Large intestine (tissue), 3 donors: Measurements from ENCODE around the gene PON3. TPM values are rescaled to one million over a fixed set of nuclear protein-coding genes. Genes with fewer than 3 reads are reported as not detected.
"Not testable (repeated sequence)": the region's sequence is repeated elsewhere in the genome, so short reads cannot be mapped to it uniquely, and the experiment has no call there.

Experiments
- DNase-seq, 2 donors: peaks; one replicate each; pipeline versions ENCODE4 v3.0.0 to v3.0.0-alpha.2; 2013
- H3K27ac ChIP-seq: one replicate; pipeline ENCODE4 v1.5.1; 2013; ENCODE audit warnings: low read length
- H3K27me3 ChIP-seq: 2 replicates; pipeline ENCODE4 v1.6.1; 2013; ENCODE audit warnings: low read length; ENCODE audit not compliant: control insufficient read depth, insufficient read depth
- H3K36me3 ChIP-seq: 2 replicates; pipeline ENCODE4 v1.6.1; 2013; ENCODE audit warnings: low read length; ENCODE audit not compliant: control insufficient read depth, insufficient read depth
- H3K4me1 ChIP-seq: one replicate; pipeline ENCODE4 v1.6.1; 2013; ENCODE audit warnings: low read length; ENCODE audit not compliant: control insufficient read depth, insufficient read depth
- H3K4me3 ChIP-seq: one replicate; pipeline ENCODE4 v1.5.1; 2013; ENCODE audit warnings: low read length
- H3K9me3 ChIP-seq: one replicate; pipeline ENCODE4 v1.6.1; 2013; ENCODE audit warnings: mild to moderate bottlenecking, low read depth, low read length, moderate library complexity; ENCODE audit not compliant: control insufficient read depth
- WGBS: methylation state at CpG from one replicate; pipeline ENCODE4 v1.1.5; 2013; ENCODE audit warnings: low lambda C conversion rate; ENCODE audit not compliant: insufficient coverage; 5-methylcytosine and 5-hydroxymethylcytosine counted together
- polyA plus RNA-seq: library from polyadenylated mRNA; unstranded; fragments of 120-200 nt; gene quantifications from one replicate; pipeline ENCODE4 v1.2.1, GENCODE V29; 2013

Gene PON3
- polyA plus RNA-seq, 1 donor: 10.6 TPM

GRCh38 chr7:95391761-95392160, 4.4 kb downstream of the PON3 start:
- no peaks in the 10 kb centered on the region for H3K36me3 ChIP-seq
- no peaks in the 10 kb centered on the region for H3K9me3 ChIP-seq
- no peak overlapping the region for H3K27ac ChIP-seq
- 67% methylated on average over 1 of the region's 2 CpGs for WGBS
- H3K27me3 ChIP-seq: no peaks in the 10 kb centered on the region
- no peak for DNase-seq
- no peaks in the 10 kb centered on the region for H3K4me1 ChIP-seq
- no peak overlapping the region for H3K4me3 ChIP-seq

GRCh38 chr7:95389516-95389915, 6.7 kb downstream of the PON3 start:
- Histone ChIP-seq H3K27me3 (no peaks in the 10 kb centered on the region), H3K36me3 (no peaks in the 10 kb centered on the region), H3K27ac (no peak overlapping the region), H3K9me3 (no peaks in the 10 kb centered on the region), H3K4me1 (no peaks in the 10 kb centered on the region), H3K4me3 (no peak overlapping the region)
- no peak for DNase-seq
- 100% methylated on average over 3 of the region's 7 CpGs for WGBS

DNA sequence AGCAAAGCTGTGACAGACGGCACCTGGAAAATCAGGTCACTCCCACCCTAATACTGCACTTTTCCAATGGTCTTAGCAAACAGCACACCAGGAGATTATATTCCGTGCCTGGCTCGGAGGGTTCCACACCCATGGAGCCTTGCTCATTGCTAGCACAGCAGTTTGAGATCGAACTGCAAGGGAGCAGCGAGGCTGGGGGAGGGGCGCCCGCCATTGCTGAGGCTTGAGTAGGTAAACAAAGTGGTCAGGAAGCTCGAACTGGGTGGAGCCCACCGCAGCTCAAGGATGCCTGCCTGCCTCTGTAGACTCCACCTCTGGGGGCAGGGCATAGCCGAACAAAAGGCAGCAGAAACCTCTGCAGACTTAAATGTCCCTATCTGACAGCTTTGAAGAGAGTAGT, 16.7 kb downstream of the PON3 start:
- WGBS: no CpG with 5 or more reads among the region's 10 CpGs
- H3K4me1 ChIP-seq, DNase-seq, H3K27me3 ChIP-seq, H3K36me3 ChIP-seq, H3K9me3 ChIP-seq, H3K27ac ChIP-seq, H3K4me3 ChIP-seq: not testable (repeated sequence)

DNA sequence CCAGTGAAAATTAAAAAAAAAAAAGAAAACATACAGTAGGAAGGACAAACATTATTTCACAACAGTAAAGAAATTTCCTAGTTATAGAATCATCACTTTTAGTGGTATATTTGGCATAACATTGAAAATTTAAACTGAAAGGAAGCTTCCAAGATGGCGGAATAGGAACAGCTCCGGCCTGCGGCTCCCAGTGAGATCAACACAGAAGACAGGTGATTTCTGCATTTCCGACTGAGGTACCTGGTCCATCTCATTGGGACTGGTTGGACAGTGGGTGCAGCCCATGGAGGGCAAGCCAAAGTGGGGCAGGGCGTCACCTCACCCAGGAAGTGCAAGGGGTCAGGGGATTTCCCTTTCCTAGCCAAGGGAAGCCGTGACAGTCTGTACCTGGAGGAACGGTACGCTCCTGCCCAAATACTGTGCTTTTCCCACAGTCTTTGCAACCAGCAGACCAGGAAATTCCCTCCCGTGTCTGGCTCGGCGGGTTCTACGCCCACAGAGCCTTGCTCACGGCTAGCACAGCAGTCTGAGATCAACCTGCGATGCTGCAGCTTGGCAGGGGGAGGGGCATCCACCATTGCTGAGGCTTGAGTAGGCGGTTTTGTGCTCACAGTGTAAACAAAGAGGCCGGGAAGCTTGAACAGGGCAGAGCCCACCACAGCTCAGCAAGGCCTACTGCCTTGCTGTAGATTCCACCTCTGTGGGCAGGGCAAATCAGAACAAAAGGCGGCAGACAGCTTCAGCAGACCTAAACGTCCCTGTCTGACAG, 19.4 kb downstream of the PON3 start:
- no peaks in the 10 kb centered on the region for H3K4me1 ChIP-seq
- H3K9me3 ChIP-seq: peaks cover 2% of the 10 kb centered on the region
- H3K4me3 ChIP-seq: no peak overlapping the region
- H3K36me3 ChIP-seq: peaks cover 7% of the 10 kb centered on the region
- no peaks in the 10 kb centered on the region for H3K27me3 ChIP-seq
- 100% methylated on average over 2 of the region's 18 CpGs for WGBS
- no peak for DNase-seq
- no peak overlapping the region for H3K27ac ChIP-seq

GRCh38 chr7:95375591-95376257, 20.5 kb downstream of the PON3 start:
- DNase-seq: no peak

GRCh38 chr7:95373323-95373722, 22.9 kb downstream of the PON3 start:
- no peaks in the 10 kb centered on the region for H3K27me3 ChIP-seq
- H3K4me1 ChIP-seq: no peaks in the 10 kb centered on the region
- peaks cover 7% of the 10 kb centered on the region for H3K36me3 ChIP-seq
- 83% methylated on average over 1 of the region's 4 CpGs for WGBS
- no peak overlapping the region for H3K27ac ChIP-seq
- no peaks in the 10 kb centered on the region for H3K9me3 ChIP-seq
- no peak overlapping the region for H3K4me3 ChIP-seq
- DNase-seq: no peak

More at GRCh38 chr7:95375591-95376257, 20.5 kb downstream of the PON3 start:
- WGBS: no CpG with 5 or more reads among the region's 2 CpGs
- peaks cover 2% of the 10 kb centered on the region for H3K9me3 ChIP-seq
- no peaks in the 10 kb centered on the region for H3K27me3 ChIP-seq
- no peaks in the 10 kb centered on the region for H3K4me1 ChIP-seq
- no peak overlapping the region for H3K27ac ChIP-seq
- no peak overlapping the region for H3K4me3 ChIP-seq
- peaks cover 7% of the 10 kb centered on the region for H3K36me3 ChIP-seq

- no peak for DNase-seq
- no peaks in the 10 kb centered on the region for H3K4me1 ChIP-seq
- no peak overlapping the region for H3K4me3 ChIP-seq
- WGBS: no CpG with 5 or more reads among the region's 3 CpGs
- H3K36me3 ChIP-seq: no peaks in the 10 kb centered on the region
- H3K27me3 ChIP-seq: no peaks in the 10 kb centered on the region
- no peak overlapping the region for H3K27ac ChIP-seq
- no peaks in the 10 kb centered on the region for H3K9me3 ChIP-seq
Measured at GRCh38 chr7:95368235-95368634, 27.9 kb downstream of the PON3 start.

DNA sequence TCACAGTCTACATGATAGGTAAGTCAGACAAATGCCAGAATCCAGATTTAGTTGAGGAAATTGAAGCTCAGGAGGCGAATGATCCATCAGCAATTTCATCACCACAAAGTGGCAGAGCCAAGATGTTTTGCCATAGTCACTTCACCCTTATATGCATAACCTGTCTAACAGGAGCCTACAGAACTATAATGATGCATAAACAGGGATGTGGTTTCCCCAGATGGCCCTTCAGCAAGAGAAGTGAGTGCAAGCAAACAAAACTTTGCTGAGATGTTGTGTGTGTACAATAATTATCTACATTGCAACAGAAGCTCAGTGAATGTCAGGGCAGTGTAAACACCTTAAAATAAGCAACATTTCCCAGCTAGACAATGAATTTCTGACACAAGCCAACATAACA, 28.6 kb downstream of the PON3 start:
- no peak for DNase-seq
- Histone ChIP-seq H3K9me3 (no peaks in the 10 kb centered on the region), H3K36me3 (no peaks in the 10 kb centered on the region), H3K4me3 (no peak overlapping the region), H3K4me1 (no peaks in the 10 kb centered on the region), H3K27ac (no peak overlapping the region), H3K27me3 (no peaks in the 10 kb centered on the region)
- WGBS: no CpG with 5 or more reads among the region's 1 CpG

DNA sequence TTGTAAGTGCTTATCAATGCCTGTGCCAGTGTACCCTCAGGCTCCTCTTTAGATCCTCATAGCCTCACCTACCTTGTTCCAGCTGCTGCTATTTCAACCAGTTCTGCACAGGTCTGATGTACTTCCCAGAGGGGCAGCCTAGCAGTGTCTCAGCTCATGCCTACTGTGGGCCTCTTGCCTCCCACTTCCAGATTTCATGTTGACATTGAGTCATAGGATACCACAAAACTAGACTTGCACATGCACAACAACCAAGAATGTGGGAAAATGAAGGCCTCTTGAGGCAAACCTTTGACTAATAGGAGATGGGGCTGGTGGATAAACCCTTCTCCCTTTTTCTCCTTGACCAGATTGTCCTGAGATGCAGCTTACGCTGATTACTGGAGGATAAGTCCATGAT, 31.0 kb downstream of the PON3 start:
- Histone ChIP-seq H3K27me3 (no peaks in the 10 kb centered on the region), H3K9me3 (no peaks in the 10 kb centered on the region), H3K27ac (no peak overlapping the region), H3K36me3 (no peaks in the 10 kb centered on the region), H3K4me3 (no peak overlapping the region), H3K4me1 (no peaks in the 10 kb centered on the region)
- no CpG with 5 or more reads among the region's 1 CpG for WGBS
- no peak for DNase-seq

DNA sequence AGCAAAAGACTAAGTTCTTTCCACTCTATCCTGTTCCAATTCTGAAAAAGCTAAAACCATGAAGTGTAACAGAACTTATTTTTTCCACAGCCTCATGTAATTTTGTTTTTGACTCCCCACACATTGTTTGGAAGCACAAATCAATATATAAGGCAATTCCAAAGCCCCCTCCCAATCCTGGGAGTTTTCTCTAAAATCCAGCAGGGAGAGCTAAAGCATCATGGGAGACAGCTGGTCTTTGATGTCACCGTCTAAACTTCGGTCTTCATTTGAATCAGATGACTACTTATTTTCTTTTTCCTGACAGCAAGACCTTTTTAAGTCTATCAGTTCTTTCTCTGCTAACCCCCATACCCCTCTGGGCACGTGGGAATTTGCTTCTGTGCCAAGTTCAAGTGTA, 38.6 kb downstream of the PON3 start:
- DNase-seq: no peak
- Histone ChIP-seq H3K9me3 (peaks cover 5% of the 10 kb centered on the region), H3K4me3 (no peak overlapping the region), H3K4me1 (no peaks in the 10 kb centered on the region), H3K36me3 (no peaks in the 10 kb centered on the region), H3K27me3 (no peaks in the 10 kb centered on the region), H3K27ac (no peak overlapping the region)
- WGBS: 80% methylated on average over 1 of the region's 3 CpGs
